Caco-2 (cell line): ENCODE measurements around the gene C5AR1. TPM values are rescaled to one million over a fixed set of nuclear protein-coding genes. Genes with fewer than 3 reads are reported as not detected.
A peak's percentile ranks its signal among the peaks of the same experiment; 100 is the strongest.

Experiments used
- BruUV-seq: library from RNA; stranded (reverse); fragments of 400-500 nt; replicated peaks from 2 replicates; lab custom pipeline; 2021; lab: Mats Ljungman, UMichigan
- CTCF ChIA-PET: fragments of 300-600 bp; sonication (Branson Sonifier 250); formaldehyde crosslinking; loops from one replicate; lab custom pipeline; 2022; ENCODE audit warnings: antibody characterized with exemption; lab: Charles Lee
- POLR2A ChIA-PET: fragments of 300-600 bp; sonication (Branson Sonifier 250); formaldehyde crosslinking; loops from one replicate; lab custom pipeline; 2022; ENCODE audit warnings: antibody characterized with exemption; lab: Charles Lee
- DNase-seq, 2 experiments: peaks; one replicate each; pipeline versions ENCODE4 v3.0.0 to v3.0.0-alpha.2; 2020 to 2022
- H3K27me3 ChIP-seq: replicated peaks from 2 replicates; pipeline ENCODE4 v1.6.0; 2011; ENCODE audit warnings: low read length; ENCODE audit not compliant: control insufficient read depth, insufficient read depth
- H3K36me3 ChIP-seq: 2 replicates; pipeline ENCODE4 v1.5.1; 2011; ENCODE audit warnings: low read length; ENCODE audit not compliant: control insufficient read depth, insufficient read depth
- H3K4me1 ChIP-seq: fragments of 250-450 bp; sonication (Bioruptor Pico); 2 replicates; pipeline ENCODE4 v1.5.1; 2020; ENCODE audit warnings: mild to moderate bottlenecking
- H3K4me3 ChIP-seq: 2 replicates; pipeline ENCODE4 v1.5.1; 2011; ENCODE audit warnings: low read depth, mild to moderate bottlenecking, control low read depth, low read length
- H3K9me3 ChIP-seq: fragments of 250-450 bp; sonication (Bioruptor Pico); 2 replicates; pipeline ENCODE4 v1.5.1; 2020; ENCODE audit warnings: mild to moderate bottlenecking, moderate library complexity
- H3K27ac Mint-ChIP-seq: one replicate; pipeline ENCODE4 v1.8.0; 2022; ENCODE audit warnings: mixed read lengths; ENCODE audit not compliant: unreplicated experiment
- H3K27me3 Mint-ChIP-seq: one replicate; pipeline ENCODE4 v1.8.0; 2022; ENCODE audit warnings: mixed read lengths; ENCODE audit not compliant: insufficient read depth, unreplicated experiment
- H3K36me3 Mint-ChIP-seq: one replicate; pipeline ENCODE4 v1.8.0; 2022; ENCODE audit warnings: mild to moderate bottlenecking, mixed read lengths; ENCODE audit not compliant: insufficient read depth, unreplicated experiment
- H3K4me1 Mint-ChIP-seq: one replicate; pipeline ENCODE4 v1.8.0; 2022; ENCODE audit warnings: low read depth, mixed read lengths; ENCODE audit not compliant: unreplicated experiment
- H3K4me3 Mint-ChIP-seq: one replicate; pipeline ENCODE4 v1.8.0; 2022; ENCODE audit warnings: mild to moderate bottlenecking, moderate library complexity, mixed read lengths; ENCODE audit not compliant: unreplicated experiment
- H3K9me3 Mint-ChIP-seq: one replicate; pipeline ENCODE4 v1.8.0; 2022; ENCODE audit warnings: mixed read lengths; ENCODE audit not compliant: unreplicated experiment
- CTCF ChIP-seq, 2 experiments: fragments of 200-600 bp in 1 of 2; IDR thresholded peaks; 1 replicate in 1 of 2; 2 replicates in 1 of 2; pipeline versions ENCODE4 v1.5.1 to v1.8.0; 2011 to 2022; ENCODE audit warnings: antibody characterized with exemption in 1 of 2, control low read depth in 1 of 2, inconsistent platforms in 1 of 2, low read depth in 1 of 2, low read length in 1 of 2, mild to moderate bottlenecking in 1 of 2, moderate library complexity in 1 of 2; ENCODE audit not compliant: insufficient read depth in 1 of 2, severe bottlenecking in 1 of 2, unreplicated experiment in 1 of 2
- intact Hi-C: fragments of 100-400 bp; cut with micrococcal nuclease; formaldehyde crosslinking; loops from one replicate; pipeline ENCODE4 v1.10.0; 2022; ENCODE audit not compliant: unreplicated experiment
- total RNA-seq: library from RNA; stranded (reverse); gene quantifications from 2 replicates; pipeline ENCODE4 v1.2.3, GENCODE V29; 2022

The C5AR1 gene
- total RNA-seq, 1 experiment from 2014 or later = 0.48 TPM

DNA sequence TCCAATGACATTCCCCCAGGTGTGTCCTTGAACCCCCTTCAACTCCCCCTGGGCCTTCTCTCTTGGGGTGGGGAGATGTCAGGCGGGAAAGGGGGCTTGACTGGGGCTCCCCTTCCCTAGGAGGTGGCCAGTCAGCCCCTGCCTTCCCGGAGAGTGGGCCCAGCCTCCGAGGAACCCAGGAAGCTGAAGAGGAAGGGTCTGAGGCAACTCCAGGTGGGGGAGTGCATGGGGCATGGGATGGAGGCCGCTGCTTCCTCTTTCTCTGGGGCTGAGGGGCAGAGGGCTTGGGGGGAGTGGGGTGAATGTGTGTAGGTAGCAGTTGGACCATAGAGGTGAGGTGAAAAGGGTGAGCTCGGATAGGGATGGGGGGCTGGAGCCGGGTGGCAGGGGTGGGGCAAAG is 37.7 kb upstream of the C5AR1 start:
- no peak overlapping the region for H3K4me3 ChIP-seq
- peaks cover 5% of the 10 kb centered on the region for H3K36me3 ChIP-seq
- peaks cover 20% of the 10 kb centered on the region for H3K4me1 Mint-ChIP-seq
- H3K27ac Mint-ChIP-seq = peak overlapping the region; percentile 94
- no peaks in the 10 kb centered on the region for H3K27me3 ChIP-seq
- H3K9me3 ChIP-seq = no peaks in the 10 kb centered on the region
- peaks cover 79% of the 10 kb centered on the region for H3K36me3 Mint-ChIP-seq
- ChIA-PET POLR2A (no interaction called here), CTCF (no interaction called here)
- no peak for TF ChIP-seq CTCF (IDR thresholded peaks at IDR 0.05; ENCODE audit: insufficient read depth in 1 of 2, low read depth in 1 of 2, low read length in 1 of 2, severe bottlenecking in 1 of 2, unreplicated experiment in 1 of 2)
- H3K27me3 Mint-ChIP-seq = no peaks in the 10 kb centered on the region
- DNase-seq = no peak
- H3K9me3 Mint-ChIP-seq = no peaks in the 10 kb centered on the region
- peaks cover 9% of the 10 kb centered on the region; the same call in 1 of the 2 replicates for H3K4me1 ChIP-seq
- intact Hi-C loops = no loop called here
- peak overlapping the region; percentile 93 for H3K4me3 Mint-ChIP-seq
- no TSS peak for BruUV-seq

DNA sequence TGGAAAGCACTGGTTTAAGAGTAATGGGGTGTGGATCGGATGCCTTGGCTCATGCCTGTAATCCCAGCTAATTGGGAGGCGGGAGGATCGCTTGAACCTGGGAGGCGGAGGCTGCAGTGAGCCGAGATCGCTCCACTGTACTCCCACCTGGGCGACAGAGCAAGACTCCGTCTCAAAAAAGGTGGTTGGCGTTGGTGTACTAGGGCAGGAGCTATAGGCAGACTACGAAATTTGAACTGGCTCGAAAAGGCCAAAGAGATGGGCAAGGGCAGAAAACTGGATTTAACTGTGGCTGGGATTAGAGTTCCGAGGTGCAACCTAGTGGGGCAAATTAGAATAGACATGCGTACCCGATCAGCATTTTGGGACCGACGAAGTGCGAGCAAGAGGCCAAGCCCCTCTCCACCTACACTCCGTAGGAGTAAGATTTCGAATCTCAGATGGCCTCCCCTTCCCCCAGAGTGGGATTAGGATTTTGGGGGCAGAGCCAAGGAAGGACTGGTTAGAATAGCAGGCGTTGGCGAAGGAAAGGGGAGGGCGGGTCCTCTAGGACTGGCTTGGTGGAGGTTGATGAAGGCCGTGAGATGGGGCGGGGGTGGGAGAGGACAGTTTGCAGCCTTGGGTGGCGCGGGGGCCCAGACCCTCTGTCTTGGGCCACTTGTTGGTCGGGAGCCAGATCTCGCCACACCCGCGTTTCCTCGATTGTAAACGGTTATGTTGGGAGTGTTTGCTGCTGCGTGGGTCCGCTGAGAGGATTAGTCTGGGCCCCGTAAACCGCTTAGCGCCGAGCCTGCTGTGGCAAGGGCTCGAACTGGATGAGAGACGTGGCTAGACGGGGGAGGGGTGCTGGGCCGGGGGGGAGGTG is 37.0 kb upstream of the C5AR1 start:
- no peak for TF ChIP-seq CTCF (IDR thresholded peaks at IDR 0.05; ENCODE audit: insufficient read depth in 1 of 2, low read depth in 1 of 2, low read length in 1 of 2, severe bottlenecking in 1 of 2, unreplicated experiment in 1 of 2)
- Mint-ChIP-seq H3K27me3 (no peaks in the 10 kb centered on the region), H3K27ac (peak overlapping the region; percentile 94), H3K4me1 (peaks cover 20% of the 10 kb centered on the region), H3K36me3 (peaks cover 72% of the 10 kb centered on the region), H3K4me3 (peak overlapping the region; percentile 93), H3K9me3 (no peaks in the 10 kb centered on the region)
- H3K4me3 ChIP-seq = peak overlapping the region; percentile 77
- H3K9me3 ChIP-seq = no peaks in the 10 kb centered on the region
- H3K36me3 ChIP-seq = peaks cover 2% of the 10 kb centered on the region
- DNase-seq = peak; percentile 25 to 64
- POLR2A ChIA-PET = no interaction called here
- peaks cover 9% of the 10 kb centered on the region; the same call in 1 of the 2 replicates for H3K4me1 ChIP-seq
- CTCF ChIA-PET = interaction anchor here (0.5 kb wide), 1 partner anchor 491 kb away, joined by 4 read pairs; no protein-coding TSS in a partner anchor
- no peaks in the 10 kb centered on the region for H3K27me3 ChIP-seq
- TSS peak; percentile 66 for BruUV-seq
- intact Hi-C loops = loop anchor here (1.0 kb wide), 1 partner anchor 15 kb away; no protein-coding TSS in a partner anchor

GRCh38 chr19:47273313-47274070 is 36.2 kb upstream of the C5AR1 start:
- H3K4me3 Mint-ChIP-seq = peak overlapping the region; percentile 93
- H3K27ac Mint-ChIP-seq = peak overlapping the region; percentile 94
- ChIA-PET POLR2A (interaction anchor here (0.6 to 2.0 kb wide), 15 partner anchors 17 to 1220 kb away, joined by 4 to 71 read pairs (median 6); partner anchors contain the start of genes CCDC9, DHX34, SAE1 and SULT2A1), CTCF (interaction anchor here (0.6 to 2.0 kb wide), 10 partner anchors 16 to 242 kb away, joined by 3 to 22 read pairs (median 4); partner anchors contain the start of gene DHX34)
- DNase-seq = peak; percentile 98
- Histone ChIP-seq H3K36me3 (peaks cover 2% of the 10 kb centered on the region), H3K9me3 (no peaks in the 10 kb centered on the region), H3K4me1 (peaks cover 9% of the 10 kb centered on the region; the same call in 1 of the 2 replicates), H3K4me3 (peak overlapping the region; percentile 77), H3K27me3 (no peaks in the 10 kb centered on the region)
- peaks cover 20% of the 10 kb centered on the region for H3K4me1 Mint-ChIP-seq
- no peaks in the 10 kb centered on the region for H3K9me3 Mint-ChIP-seq
- H3K36me3 Mint-ChIP-seq = peaks cover 67% of the 10 kb centered on the region
- H3K27me3 Mint-ChIP-seq = no peaks in the 10 kb centered on the region
- intact Hi-C loops = loop anchor here (1.0 kb wide), 1 partner anchor 16 kb away; no protein-coding TSS in a partner anchor
- TSS peak; percentile 85 for BruUV-seq
- TF ChIP-seq CTCF (IDR thresholded peaks at IDR 0.05; ENCODE audit: insufficient read depth in 1 of 2, low read depth in 1 of 2, low read length in 1 of 2, severe bottlenecking in 1 of 2, unreplicated experiment in 1 of 2) = no peak
